ENCODE results near the gene APPL2. TPM values are rescaled to one million over a fixed set of nuclear protein-coding genes. Genes with fewer than 3 reads are reported as not detected.

Gene APPL2
- total and polyA plus RNA-seq, 2 of the 13 experiments (the other 11 are each of a cell fraction or from before 2014, with no cell fraction given) = 9.9 to 11.1 TPM

- H3K9me3 ChIP-seq (ENCODE audit: low read length) = no peaks in the 10 kb centered on the region
- H3K36me3 ChIP-seq (replicated peaks in 1 of 2; ENCODE audit: control insufficient read depth in 1 of 2, insufficient read depth in 2 of 2, low read length in 2 of 2) = peaks cover 7 to 25% of the 10 kb centered on the region in 2 experiments; a peak in 4 of 5 replicates
- no TSS peak for BruUV-seq (replicated peaks)
- no peak overlapping the region for H3K9ac ChIP-seq (ENCODE audit: insufficient read depth, low read depth, low read length)
- no peak overlapping the region for H2AFZ ChIP-seq (ENCODE audit: low read length)
- no peak for TF ChIP-seq ZKSCAN8 (CRISPR knock-in tag; IDR thresholded peaks at IDR 0.05; ENCODE audit: borderline replicate concordance)
- no peak for TF ChIP-seq TP53 (CRISPR knock-in tag; conservative IDR thresholded peaks at IDR 0.05)
- TF ChIP-seq MXD4 (CRISPR knock-in tag; IDR thresholded peaks at IDR 0.05) = no peak
- TF ChIP-seq, protein P1, sequence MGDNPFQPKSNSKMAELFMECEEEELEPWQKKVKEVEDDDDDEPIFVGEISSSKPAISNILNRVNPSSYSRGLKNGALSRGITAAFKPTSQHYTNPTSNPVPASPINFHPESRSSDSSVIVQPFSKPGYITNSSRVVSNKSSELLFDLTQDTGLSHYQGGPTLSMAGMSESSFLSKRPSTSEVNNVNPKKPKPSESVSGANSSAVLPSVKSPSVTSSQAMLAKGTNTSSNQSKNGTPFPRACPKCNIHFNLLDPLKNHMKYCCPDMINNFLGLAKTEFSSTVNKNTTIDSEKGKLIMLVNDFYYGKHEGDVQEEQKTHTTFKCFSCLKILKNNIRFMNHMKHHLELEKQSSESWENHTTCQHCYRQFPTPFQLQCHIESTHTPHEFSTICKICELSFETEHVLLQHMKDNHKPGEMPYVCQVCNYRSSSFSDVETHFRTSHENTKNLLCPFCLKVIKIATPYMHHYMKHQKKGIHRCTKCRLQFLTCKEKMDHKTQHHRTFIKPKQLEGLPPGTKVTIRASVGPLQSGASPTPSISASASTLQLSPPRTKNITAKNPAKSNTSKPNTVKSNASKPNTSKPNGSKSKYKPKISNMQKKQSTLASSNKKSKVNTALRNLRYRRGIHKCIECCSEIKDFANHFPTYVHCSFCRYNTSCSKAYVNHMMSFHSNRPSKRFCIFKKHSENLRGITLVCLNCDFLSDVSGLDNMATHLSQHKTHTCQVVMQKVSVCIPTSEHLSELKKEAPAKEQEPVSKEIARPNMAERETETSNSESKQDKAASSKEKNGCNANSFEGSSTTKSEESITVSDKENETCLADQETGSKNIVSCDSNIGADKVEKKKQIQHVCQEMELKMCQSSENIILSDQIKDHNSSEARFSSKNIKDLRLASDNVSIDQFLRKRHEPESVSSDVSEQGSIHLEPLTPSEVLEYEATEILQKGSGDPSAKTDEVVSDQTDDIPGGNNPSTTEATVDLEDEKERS (CRISPR knock-in tag; IDR thresholded peaks at IDR 0.05) = no peak
- TF ChIP-seq HNF4G (IDR thresholded peaks at IDR 0.05; ENCODE audit: borderline replicate concordance, low read depth, low read length) = no peak
- TF ChIP-seq HNF4G (CRISPR knock-in tag; IDR thresholded peaks at IDR 0.05; ENCODE audit: borderline replicate concordance, low read depth) = no peak
- TF ChIP-seq PCBP2 (optimal IDR thresholded peaks at IDR 0.05; ENCODE audit: low read depth, low read length, poor library complexity, severe bottlenecking) = no peak
- TF ChIP-seq PPARG (CRISPR knock-in tag; conservative IDR thresholded peaks at IDR 0.05) = no peak
- ChIA-PET CTCF (ENCODE audit: low intra/inter-chr PET ratio, low total read pairs) (no interaction called here), POLR2A (no interaction called here)
- H3K27me3 ChIP-seq (ENCODE audit: control insufficient read depth in 1 of 2, insufficient read depth in 2 of 2, low read length in 2 of 2) = no peaks in the 10 kb centered on the region
- H3K4me3 ChIP-seq (replicated peaks in 1 of 3; ENCODE audit: insufficient read depth in 1 of 3, low read depth in 2 of 3, low read length in 3 of 3) = no peak overlapping the region
- WGBS (ENCODE audit: low lambda C conversion rate) = 96% methylated on average over 6 of the region's 6 CpGs
- no peak overlapping the region for H3K4me2 ChIP-seq (ENCODE audit: low read depth, low read length)
- no peak for DNase-seq (ENCODE audit: low spot score)
- no peaks in the 10 kb centered on the region for H3K79me2 ChIP-seq (ENCODE audit: insufficient read depth, low read length)
- H3K4me1 ChIP-seq (ENCODE audit: insufficient read depth, low read length) = peaks cover 42% of the 10 kb centered on the region
- intact Hi-C loops (cut with micrococcal nuclease; ENCODE audit: unreplicated experiment) = no loop called here
- no peak overlapping the region for H3K27ac ChIP-seq (ENCODE audit: extremely low read length, insufficient read depth, low read length)
- FAIRE-seq = no peak
- H4K20me1 ChIP-seq (ENCODE audit: insufficient read depth, low read length) = no peaks in the 10 kb centered on the region
- in situ Hi-C loops (cut with HindIII; ENCODE audit: extremely low pct_ligation_motif_present, low pct_unique_long_range_greater_than_20kb) = no loop called here
- no peak for ATAC-seq
Observed at GRCh38 chr12:105196090-105196489, 39.9 kb downstream of the APPL2 start.
